Astrocyte (in vitro differentiated cells and primary cell): ENCODE measurements around the gene PPP3CA. TPM values are rescaled to one million over a fixed set of nuclear protein-coding genes. Genes with fewer than 3 reads are reported as not detected.

Experiments
- DNase-seq: peaks from one replicate; pipeline ENCODE4 v3.0.0-alpha.2; 2010; ENCODE audit warnings: low read depth
- FAIRE-seq: peaks from 2 replicates; lab custom pipeline; 2011; peaks lifted over from hg19 to GRCh38; lab: Jason Lieb, UNC
- H2AFZ ChIP-seq: 2 replicates; pipeline ENCODE4 v1.6.0; 2012; ENCODE audit warnings: low read depth, low read length, inconsistent platforms
- H3K27ac ChIP-seq: 2 replicates; pipeline ENCODE4 v1.5.1; 2011; ENCODE audit warnings: low read depth, low read length, inconsistent platforms
- H3K27me3 ChIP-seq: 2 replicates; pipeline ENCODE4 v1.6.0; 2011; ENCODE audit warnings: low read length, inconsistent platforms; ENCODE audit not compliant: insufficient read depth
- H3K36me3 ChIP-seq: 2 replicates; pipeline ENCODE4 v1.5.1; 2011; ENCODE audit warnings: low read length, inconsistent platforms; ENCODE audit not compliant: insufficient read depth
- H3K4me1 ChIP-seq: 2 replicates; pipeline ENCODE4 v1.5.1; 2011; ENCODE audit warnings: low read length, inconsistent platforms; ENCODE audit not compliant: insufficient read depth
- H3K4me2 ChIP-seq: 2 replicates; pipeline ENCODE4 v1.6.0; 2012; ENCODE audit warnings: low read length, inconsistent platforms
- H3K4me3 ChIP-seq: 2 replicates; pipeline ENCODE4 v1.5.1; 2011; ENCODE audit warnings: low read depth, mild to moderate bottlenecking, low read length, inconsistent platforms; ENCODE audit not compliant: insufficient read depth
- H3K79me2 ChIP-seq: 2 replicates; pipeline ENCODE4 v1.6.0; 2012; ENCODE audit warnings: mild to moderate bottlenecking, low read length, inconsistent platforms; ENCODE audit not compliant: insufficient read depth
- H3K9ac ChIP-seq: 2 replicates; pipeline ENCODE4 v1.6.0; 2012; ENCODE audit warnings: mild to moderate bottlenecking, low read length, inconsistent platforms
- H3K9me3 ChIP-seq: 2 replicates; pipeline ENCODE4 v1.5.1; 2012; ENCODE audit warnings: low read depth, mild to moderate bottlenecking, low read length, inconsistent platforms; ENCODE audit not compliant: insufficient read depth
- H4K20me1 ChIP-seq: 2 replicates; pipeline ENCODE4 v1.6.0; 2012; ENCODE audit warnings: low read length, inconsistent platforms; ENCODE audit not compliant: insufficient read depth
- H3K27ac Mint-ChIP-seq: one replicate; pipeline ENCODE4 v1.8.0; 2021; ENCODE audit warnings: mild to moderate bottlenecking, mixed read lengths; ENCODE audit not compliant: unreplicated experiment
- H3K27me3 Mint-ChIP-seq: one replicate; pipeline ENCODE4 v1.8.0; 2021; ENCODE audit warnings: low read depth, mixed read lengths; ENCODE audit not compliant: unreplicated experiment
- H3K36me3 Mint-ChIP-seq: one replicate; pipeline ENCODE4 v1.8.0; 2021; ENCODE audit warnings: low read depth, mixed read lengths; ENCODE audit not compliant: unreplicated experiment
- H3K4me1 Mint-ChIP-seq: one replicate; pipeline ENCODE4 v1.8.0; 2021; ENCODE audit warnings: low read depth, mixed read lengths; ENCODE audit not compliant: unreplicated experiment
- H3K4me3 Mint-ChIP-seq: one replicate; pipeline ENCODE4 v1.8.0; 2021; ENCODE audit warnings: mild to moderate bottlenecking, moderate library complexity, mixed read lengths; ENCODE audit not compliant: unreplicated experiment
- H3K9me3 Mint-ChIP-seq: one replicate; pipeline ENCODE4 v1.8.0; 2021; ENCODE audit warnings: mild to moderate bottlenecking, mixed read lengths; ENCODE audit not compliant: unreplicated experiment
- CTCF ChIP-seq: IDR thresholded peaks from 2 replicates; pipeline ENCODE4 v1.5.1; 2011; ENCODE audit warnings: low read depth, mild to moderate bottlenecking, inconsistent platforms, low read length, moderate library complexity; ENCODE audit not compliant: insufficient read depth
- EZH2 ChIP-seq: IDR thresholded peaks from 2 replicates; pipeline ENCODE4 v1.6.1; 2012; ENCODE audit warnings: mild to moderate bottlenecking, low read length, inconsistent platforms; ENCODE audit not compliant: insufficient read depth
- total RNA-seq: library from RNA; stranded (reverse); gene quantifications from 2 replicates; pipeline ENCODE4 v1.2.1, GENCODE V29; 2021

Gene PPP3CA
- total RNA-seq, 1 donor from 2014 or later = 101 TPM

GRCh38 chr4:101155368-101155767 is 192.0 kb downstream of the PPP3CA start:
- Histone ChIP-seq H3K9me3 (no peaks in the 10 kb centered on the region), H3K4me2 (no peak overlapping the region), H3K9ac (no peak overlapping the region), H3K4me1 (peaks cover 33% of the 10 kb centered on the region), H3K27me3 (no peaks in the 10 kb centered on the region), H3K36me3 (no peaks in the 10 kb centered on the region), H4K20me1 (peaks cover 11% of the 10 kb centered on the region), H3K79me2 (peaks cover 13% of the 10 kb centered on the region), H3K27ac (no peak overlapping the region), H3K4me3 (no peak overlapping the region), H2AFZ (no peak overlapping the region)
- H3K9me3 Mint-ChIP-seq = no peaks in the 10 kb centered on the region
- FAIRE-seq (peak; percentile 78), DNase-seq (peak; percentile 63)
- no peak overlapping the region for H3K4me3 Mint-ChIP-seq
- TF ChIP-seq EZH2 (no peak), CTCF (no peak)
- H3K4me1 Mint-ChIP-seq = peaks cover 45% of the 10 kb centered on the region
- peak overlapping the region; percentile 26 for H3K27ac Mint-ChIP-seq
- H3K27me3 Mint-ChIP-seq = no peaks in the 10 kb centered on the region
- H3K36me3 Mint-ChIP-seq = peaks cover 2% of the 10 kb centered on the region

- peaks cover 15% of the 10 kb centered on the region for H3K79me2 ChIP-seq
Measured at GRCh38 chr4:101153653-101154052, 193.7 kb downstream of the PPP3CA start.

More at GRCh38 chr4:101153653-101154052, 193.7 kb downstream of the PPP3CA start:
- no peaks in the 10 kb centered on the region for H3K9me3 Mint-ChIP-seq
- no peak overlapping the region for H3K4me3 ChIP-seq
- H3K27me3 ChIP-seq = no peaks in the 10 kb centered on the region
- H3K9me3 ChIP-seq = no peaks in the 10 kb centered on the region
- H3K4me1 ChIP-seq = peaks cover 33% of the 10 kb centered on the region
- H4K20me1 ChIP-seq = peaks cover 20% of the 10 kb centered on the region
- peaks cover 45% of the 10 kb centered on the region for H3K4me1 Mint-ChIP-seq
- TF ChIP-seq EZH2 (no peak), CTCF (no peak)
- H3K36me3 ChIP-seq = no peaks in the 10 kb centered on the region
- no peaks in the 10 kb centered on the region for H3K27me3 Mint-ChIP-seq
- no peak overlapping the region for H3K27ac Mint-ChIP-seq
- H3K4me3 Mint-ChIP-seq = no peak overlapping the region
- H3K4me2 ChIP-seq = no peak overlapping the region
- DNase-seq (no peak), FAIRE-seq (no peak)
- H3K27ac ChIP-seq = no peak overlapping the region
- no peak overlapping the region for H3K9ac ChIP-seq
- peaks cover 2% of the 10 kb centered on the region for H3K36me3 Mint-ChIP-seq
- H2AFZ ChIP-seq = no peak overlapping the region
